GM12801 (cell line): Measurements from ENCODE around the gene SH3GL2.

Experiments
- TF ChIP-seq, protein P1 (sequence below): IDR thresholded peaks from one replicate; pipeline ENCODE4 v1.5.1; 2011; ENCODE audit warnings: control low read depth; ENCODE audit not compliant: insufficient read length; ENCODE audit errors: extremely low read depth

Gene SH3GL2

GRCh38 chr9:17658237-17658636, 79.4 kb downstream of the SH3GL2 start:
- TF ChIP-seq, protein P1, sequence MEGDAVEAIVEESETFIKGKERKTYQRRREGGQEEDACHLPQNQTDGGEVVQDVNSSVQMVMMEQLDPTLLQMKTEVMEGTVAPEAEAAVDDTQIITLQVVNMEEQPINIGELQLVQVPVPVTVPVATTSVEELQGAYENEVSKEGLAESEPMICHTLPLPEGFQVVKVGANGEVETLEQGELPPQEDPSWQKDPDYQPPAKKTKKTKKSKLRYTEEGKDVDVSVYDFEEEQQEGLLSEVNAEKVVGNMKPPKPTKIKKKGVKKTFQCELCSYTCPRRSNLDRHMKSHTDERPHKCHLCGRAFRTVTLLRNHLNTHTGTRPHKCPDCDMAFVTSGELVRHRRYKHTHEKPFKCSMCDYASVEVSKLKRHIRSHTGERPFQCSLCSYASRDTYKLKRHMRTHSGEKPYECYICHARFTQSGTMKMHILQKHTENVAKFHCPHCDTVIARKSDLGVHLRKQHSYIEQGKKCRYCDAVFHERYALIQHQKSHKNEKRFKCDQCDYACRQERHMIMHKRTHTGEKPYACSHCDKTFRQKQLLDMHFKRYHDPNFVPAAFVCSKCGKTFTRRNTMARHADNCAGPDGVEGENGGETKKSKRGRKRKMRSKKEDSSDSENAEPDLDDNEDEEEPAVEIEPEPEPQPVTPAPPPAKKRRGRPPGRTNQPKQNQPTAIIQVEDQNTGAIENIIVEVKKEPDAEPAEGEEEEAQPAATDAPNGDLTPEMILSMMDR = no peak

- TF ChIP-seq, protein P1 = no peak
Measured at GRCh38 chr9:17660158-17660557, 81.3 kb downstream of the SH3GL2 start.

GRCh38 chr9:17665450-17665849, 86.6 kb downstream of the SH3GL2 start:
- TF ChIP-seq, protein P1 = no peak

GRCh38 chr9:17669206-17669605, 90.3 kb downstream of the SH3GL2 start:
- TF ChIP-seq, protein P1 = no peak

DNA sequence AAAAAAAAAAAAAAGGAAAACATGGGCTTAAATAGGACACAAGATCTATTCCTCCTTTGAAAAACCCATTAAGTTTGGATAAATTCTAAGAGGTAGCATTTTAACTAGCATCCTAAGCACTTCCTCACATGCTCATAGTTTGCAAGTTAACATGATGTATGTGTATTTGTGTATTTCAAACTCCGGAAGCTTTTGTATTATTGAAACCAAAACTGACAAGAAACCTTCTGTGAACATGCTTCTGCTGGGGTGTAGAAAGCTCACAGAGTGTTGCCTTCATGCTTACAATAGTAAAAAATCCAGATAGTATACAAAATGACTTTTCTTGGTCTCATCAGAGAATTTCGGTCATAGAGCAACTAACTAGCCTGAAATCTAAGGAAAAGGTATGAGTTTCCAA, 103.8 kb downstream of the SH3GL2 start:
- TF ChIP-seq, protein P1 = no peak

DNA sequence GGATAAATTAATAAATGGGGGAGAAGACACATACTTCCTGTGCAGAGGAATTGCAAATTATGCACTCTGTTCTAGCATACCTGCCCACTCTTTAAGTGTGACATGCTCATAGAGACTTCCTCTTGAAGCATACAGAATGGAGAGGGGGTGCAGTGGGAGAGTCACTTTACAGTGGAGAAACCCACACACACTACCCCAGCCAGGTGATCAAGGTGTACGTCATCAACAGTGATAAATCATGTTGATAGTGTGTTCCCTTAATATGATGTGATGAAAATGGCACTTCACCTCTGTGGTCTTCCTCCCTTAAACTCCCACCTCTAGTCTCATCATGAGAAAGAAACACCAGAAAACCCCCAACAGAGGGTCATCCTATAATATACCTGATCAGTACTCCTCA, 110.0 kb downstream of the SH3GL2 start:
- TF ChIP-seq, protein P1 = no peak

DNA sequence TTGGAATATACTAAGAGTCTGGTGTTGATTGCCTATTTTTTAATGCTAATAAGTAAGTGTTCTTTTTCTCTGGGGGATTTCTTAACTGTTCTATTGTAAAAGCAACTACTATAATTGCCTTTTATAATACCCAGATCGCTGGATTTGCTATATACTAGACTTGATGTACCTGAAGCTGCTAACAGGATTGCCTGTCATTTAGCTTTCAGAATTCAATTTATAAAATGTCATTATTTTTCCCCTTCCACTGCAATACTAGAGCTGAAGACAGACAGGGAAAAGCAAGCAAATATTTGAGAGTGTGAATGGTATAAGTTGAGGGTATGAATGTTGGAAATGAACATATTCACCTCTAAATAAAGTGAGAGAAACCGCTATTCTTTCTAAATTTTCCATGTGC, 115.5 kb downstream of the SH3GL2 start:
- TF ChIP-seq, protein P1 = no peak

DNA sequence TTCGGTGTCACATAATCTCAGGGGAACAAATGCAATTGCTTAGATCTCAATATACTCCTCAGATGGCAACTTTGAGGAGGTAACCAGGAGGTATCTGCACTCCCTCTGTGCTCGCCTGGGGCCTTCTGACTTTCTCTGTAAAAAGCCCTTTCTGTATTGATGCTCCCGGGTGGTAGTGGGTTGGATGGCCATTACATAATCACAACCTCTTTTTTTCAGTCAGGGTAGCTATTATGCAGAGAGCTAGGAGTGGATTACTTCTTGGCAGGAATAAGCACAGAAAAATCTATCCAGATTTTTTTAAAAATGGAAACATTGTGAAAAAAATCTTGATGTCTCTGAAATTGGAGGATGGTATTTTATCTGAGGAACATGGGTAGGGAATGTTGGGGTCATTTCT, 116.6 kb downstream of the SH3GL2 start:
- TF ChIP-seq, protein P1 = no peak
